Osteocyte (in vitro differentiated cells): ENCODE data around the gene SYT7. TPM values are rescaled to one million over a fixed set of nuclear protein-coding genes. Genes with fewer than 3 reads are reported as not detected.
A peak's percentile ranks its signal among the peaks of the same experiment; 100 is the strongest.

Experiments
- DNase-seq: peaks from one replicate; pipeline ENCODE4 v3.0.0; 2021; ENCODE audit warnings: mixed read lengths; ENCODE audit not compliant: unreplicated experiment; ENCODE audit errors: extremely low spot score
- H3K27ac Mint-ChIP-seq: one replicate; pipeline ENCODE4 v1.8.0; 2021; ENCODE audit warnings: mild to moderate bottlenecking, mixed read lengths; ENCODE audit not compliant: unreplicated experiment
- H3K27me3 Mint-ChIP-seq: one replicate; pipeline ENCODE4 v1.8.0; 2021; ENCODE audit warnings: mixed read lengths; ENCODE audit not compliant: unreplicated experiment
- H3K36me3 Mint-ChIP-seq: one replicate; pipeline ENCODE4 v1.8.0; 2021; ENCODE audit warnings: mixed read lengths; ENCODE audit not compliant: unreplicated experiment
- H3K4me1 Mint-ChIP-seq: one replicate; pipeline ENCODE4 v1.8.0; 2021; ENCODE audit warnings: mixed read lengths; ENCODE audit not compliant: unreplicated experiment
- H3K4me3 Mint-ChIP-seq: one replicate; pipeline ENCODE4 v1.8.0; 2021; ENCODE audit warnings: mild to moderate bottlenecking, moderate library complexity, mixed read lengths; ENCODE audit not compliant: unreplicated experiment
- H3K9me3 Mint-ChIP-seq: one replicate; pipeline ENCODE4 v1.8.0; 2021; ENCODE audit warnings: mixed read lengths; ENCODE audit not compliant: unreplicated experiment
- total RNA-seq: library from RNA; stranded (reverse); gene quantifications from 2 replicates; pipeline ENCODE4 v1.2.1, GENCODE V29; 2021
- TF ChIP-seq, protein P1 (sequence below): fragments of 200-600 bp; sonication (generic); IDR thresholded peaks from 2 replicates; pipeline ENCODE4 v1.5.0; 2021; ENCODE audit warnings: antibody characterized with exemption, mild to moderate bottlenecking, moderate library complexity

The SYT7 gene
- total RNA-seq, 1 donor from 2014 or later: 0.11 TPM

DNA sequence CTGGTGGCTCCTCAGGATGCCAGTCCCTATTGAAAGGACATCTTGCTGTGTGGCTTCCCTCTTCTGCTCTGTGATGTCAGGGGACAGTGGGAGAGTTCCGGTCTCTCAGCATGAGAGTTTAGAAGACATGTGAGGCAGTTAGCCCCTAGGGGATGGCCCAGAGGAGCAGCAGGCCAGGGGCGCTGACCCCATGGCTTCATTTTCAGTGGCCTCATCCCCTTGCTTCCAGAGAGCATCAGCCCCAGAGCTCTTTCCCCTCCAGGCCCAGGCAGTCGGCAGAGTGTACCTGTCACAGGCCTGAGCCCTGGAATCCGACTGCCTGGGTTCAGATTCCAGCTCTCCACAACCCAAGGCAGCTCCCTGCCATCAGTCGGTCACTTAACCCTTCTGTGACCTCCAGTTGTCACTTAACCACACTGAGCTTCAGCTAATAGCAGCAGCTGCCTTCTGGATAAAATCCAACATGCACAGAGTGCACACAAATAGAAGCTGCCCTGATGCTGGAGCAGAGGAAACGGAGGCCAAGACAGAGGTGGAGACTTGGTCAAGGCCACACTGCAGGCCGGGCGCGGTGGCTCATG is 86.4 kb downstream of the SYT7 start:
- H3K36me3 Mint-ChIP-seq: no peaks in the 10 kb centered on the region
- peaks cover 9% of the 10 kb centered on the region for H3K4me1 Mint-ChIP-seq
- no peak for DNase-seq
- peaks cover under 1% of the 10 kb centered on the region for H3K27me3 Mint-ChIP-seq
- no peak overlapping the region for H3K27ac Mint-ChIP-seq
- TF ChIP-seq, protein P1, sequence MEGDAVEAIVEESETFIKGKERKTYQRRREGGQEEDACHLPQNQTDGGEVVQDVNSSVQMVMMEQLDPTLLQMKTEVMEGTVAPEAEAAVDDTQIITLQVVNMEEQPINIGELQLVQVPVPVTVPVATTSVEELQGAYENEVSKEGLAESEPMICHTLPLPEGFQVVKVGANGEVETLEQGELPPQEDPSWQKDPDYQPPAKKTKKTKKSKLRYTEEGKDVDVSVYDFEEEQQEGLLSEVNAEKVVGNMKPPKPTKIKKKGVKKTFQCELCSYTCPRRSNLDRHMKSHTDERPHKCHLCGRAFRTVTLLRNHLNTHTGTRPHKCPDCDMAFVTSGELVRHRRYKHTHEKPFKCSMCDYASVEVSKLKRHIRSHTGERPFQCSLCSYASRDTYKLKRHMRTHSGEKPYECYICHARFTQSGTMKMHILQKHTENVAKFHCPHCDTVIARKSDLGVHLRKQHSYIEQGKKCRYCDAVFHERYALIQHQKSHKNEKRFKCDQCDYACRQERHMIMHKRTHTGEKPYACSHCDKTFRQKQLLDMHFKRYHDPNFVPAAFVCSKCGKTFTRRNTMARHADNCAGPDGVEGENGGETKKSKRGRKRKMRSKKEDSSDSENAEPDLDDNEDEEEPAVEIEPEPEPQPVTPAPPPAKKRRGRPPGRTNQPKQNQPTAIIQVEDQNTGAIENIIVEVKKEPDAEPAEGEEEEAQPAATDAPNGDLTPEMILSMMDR: no peak
- H3K9me3 Mint-ChIP-seq: no peaks in the 10 kb centered on the region
- no peak overlapping the region for H3K4me3 Mint-ChIP-seq

DNA sequence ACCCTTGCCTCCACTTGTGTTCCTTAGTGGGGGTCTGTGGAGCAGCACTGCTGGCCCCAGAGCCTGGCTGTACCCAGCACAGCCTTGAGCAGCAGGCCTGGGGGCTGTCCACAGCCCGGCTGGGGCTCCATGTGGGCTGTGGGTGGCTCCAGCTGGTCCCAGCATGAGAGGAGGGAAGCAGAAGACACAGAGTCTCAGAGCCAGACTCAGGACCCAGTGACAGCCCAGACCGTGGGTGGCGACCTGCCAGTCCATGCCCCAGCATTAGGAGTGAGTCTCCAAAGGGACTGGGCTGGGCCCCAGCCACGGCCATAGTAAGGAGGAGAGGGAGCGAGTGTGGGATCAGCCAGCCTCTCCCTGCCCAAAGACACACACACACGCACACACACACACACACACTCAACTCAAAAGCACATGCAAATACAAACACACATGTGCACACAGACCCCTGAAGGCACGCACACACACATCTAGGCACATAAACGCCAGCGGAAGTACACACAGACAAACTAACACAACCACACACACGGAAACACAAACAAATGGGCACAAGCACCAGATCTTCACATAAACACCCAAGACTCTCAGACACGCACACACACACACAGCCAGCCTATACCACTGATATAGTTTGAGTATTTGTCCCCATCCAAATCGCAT is 89.0 kb downstream of the SYT7 start:
- peaks cover 22% of the 10 kb centered on the region for H3K4me1 Mint-ChIP-seq
- H3K9me3 Mint-ChIP-seq: no peaks in the 10 kb centered on the region
- H3K4me3 Mint-ChIP-seq: no peak overlapping the region
- no peak for DNase-seq
- no peak overlapping the region for H3K27ac Mint-ChIP-seq
- peaks cover 2% of the 10 kb centered on the region for H3K36me3 Mint-ChIP-seq
- peaks cover 2% of the 10 kb centered on the region for H3K27me3 Mint-ChIP-seq
- TF ChIP-seq, protein P1: no peak

DNA sequence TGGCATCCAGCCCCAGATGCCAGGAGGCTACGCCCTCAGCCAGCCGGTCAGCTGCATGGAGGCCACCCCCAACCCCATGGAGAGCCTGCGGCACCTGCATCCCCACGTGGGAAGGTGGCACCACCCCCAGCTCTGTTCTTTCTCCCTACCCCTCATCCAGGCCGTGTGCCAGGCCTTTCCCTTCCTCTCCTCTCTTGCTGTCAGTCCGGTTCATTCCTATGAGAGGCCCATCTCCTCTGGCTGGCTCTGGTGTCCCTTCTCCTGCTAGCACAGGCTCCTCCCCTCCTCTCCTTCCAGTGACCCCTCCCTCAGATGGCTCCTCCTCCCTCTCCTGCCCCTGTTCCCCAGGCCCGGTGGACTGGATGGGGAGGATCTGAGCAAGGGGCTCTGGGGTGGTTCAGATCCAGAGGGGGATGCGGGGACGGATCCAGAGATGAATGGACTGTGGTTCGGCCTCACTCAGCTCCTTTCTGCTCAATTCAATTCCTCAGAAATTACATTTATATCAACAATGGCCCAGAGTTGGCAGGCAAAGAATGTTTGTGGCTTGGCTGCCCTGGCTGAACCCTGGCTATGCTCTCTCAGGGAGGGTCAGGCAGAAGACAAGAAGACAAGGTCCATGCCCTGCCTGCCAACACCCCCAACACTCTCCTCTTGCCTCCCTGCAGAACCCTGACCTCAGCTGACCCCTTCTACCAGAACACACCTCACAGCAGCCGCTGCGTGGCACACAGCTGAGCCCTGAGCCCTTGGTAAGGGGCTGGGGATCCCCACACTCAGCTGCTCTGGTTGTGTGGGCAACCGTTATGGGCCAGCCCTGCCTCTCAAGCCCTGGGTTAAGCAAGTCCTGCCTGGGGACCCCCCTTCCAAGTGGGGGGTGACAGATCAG is 90.8 kb downstream of the SYT7 start:
- Mint-ChIP-seq H3K9me3 (no peaks in the 10 kb centered on the region), H3K4me1 (peaks cover 22% of the 10 kb centered on the region), H3K4me3 (no peak overlapping the region), H3K36me3 (peaks cover 2% of the 10 kb centered on the region), H3K27me3 (peaks cover 2% of the 10 kb centered on the region), H3K27ac (no peak overlapping the region)
- no peak for DNase-seq
- TF ChIP-seq, protein P1: no peak

DNA sequence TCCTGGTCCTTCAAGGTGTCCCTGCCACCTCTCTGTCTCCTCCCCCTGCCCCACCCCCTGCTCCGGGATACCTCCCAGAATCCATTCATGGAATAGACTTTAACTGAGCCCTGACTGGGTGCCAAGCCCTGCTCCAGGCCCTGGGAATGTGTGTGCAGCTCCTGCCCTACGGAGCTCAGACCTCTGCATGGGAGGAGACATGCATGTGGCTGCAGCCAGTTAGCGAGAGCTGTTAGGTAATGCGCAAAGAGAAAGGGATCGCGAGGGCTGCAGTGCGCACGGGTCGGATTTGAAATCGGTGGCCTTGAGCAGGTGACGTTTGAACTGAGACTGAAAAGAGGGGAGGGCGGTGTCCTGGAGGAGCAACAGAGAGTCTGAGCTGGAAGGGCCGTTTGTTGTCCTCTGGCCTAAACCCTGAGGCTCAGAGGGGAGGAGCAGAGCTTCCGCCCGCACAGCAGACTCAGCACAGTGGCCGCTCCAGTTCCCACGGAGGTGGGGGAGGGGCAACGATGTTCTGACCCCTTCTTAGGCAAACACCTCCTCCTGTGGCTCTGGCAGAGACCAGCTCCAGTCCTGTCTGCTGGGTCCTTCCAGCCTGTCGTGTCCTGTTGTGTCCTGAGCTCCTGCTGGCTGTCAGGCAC is 92.1 kb downstream of the SYT7 start:
- Mint-ChIP-seq H3K27ac (peak overlapping the region; percentile 29), H3K27me3 (peaks cover 2% of the 10 kb centered on the region), H3K4me1 (peaks cover 22% of the 10 kb centered on the region), H3K9me3 (no peaks in the 10 kb centered on the region), H3K36me3 (peaks cover 2% of the 10 kb centered on the region), H3K4me3 (peak overlapping the region; percentile 62)
- no peak for DNase-seq
- TF ChIP-seq, protein P1: no peak
